HG02571 (cell line): Measurements from ENCODE around the gene TM7SF3.
"Not testable (repeated sequence)": the region's sequence is repeated elsewhere in the genome, so short reads cannot be mapped to it uniquely, and the experiment has no call there.

Experiments used
- ATAC-seq: cut with Tn5 transposase; IDR thresholded peaks from one replicate; pipeline ENCODE4 v1.9.1; 2021; ENCODE audit warnings: mild to moderate bottlenecking, moderate library complexity; ENCODE audit not compliant: unreplicated experiment

The TM7SF3 gene, protein sequence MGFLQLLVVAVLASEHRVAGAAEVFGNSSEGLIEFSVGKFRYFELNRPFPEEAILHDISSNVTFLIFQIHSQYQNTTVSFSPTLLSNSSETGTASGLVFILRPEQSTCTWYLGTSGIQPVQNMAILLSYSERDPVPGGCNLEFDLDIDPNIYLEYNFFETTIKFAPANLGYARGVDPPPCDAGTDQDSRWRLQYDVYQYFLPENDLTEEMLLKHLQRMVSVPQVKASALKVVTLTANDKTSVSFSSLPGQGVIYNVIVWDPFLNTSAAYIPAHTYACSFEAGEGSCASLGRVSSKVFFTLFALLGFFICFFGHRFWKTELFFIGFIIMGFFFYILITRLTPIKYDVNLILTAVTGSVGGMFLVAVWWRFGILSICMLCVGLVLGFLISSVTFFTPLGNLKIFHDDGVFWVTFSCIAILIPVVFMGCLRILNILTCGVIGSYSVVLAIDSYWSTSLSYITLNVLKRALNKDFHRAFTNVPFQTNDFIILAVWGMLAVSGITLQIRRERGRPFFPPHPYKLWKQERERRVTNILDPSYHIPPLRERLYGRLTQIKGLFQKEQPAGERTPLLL

DNA sequence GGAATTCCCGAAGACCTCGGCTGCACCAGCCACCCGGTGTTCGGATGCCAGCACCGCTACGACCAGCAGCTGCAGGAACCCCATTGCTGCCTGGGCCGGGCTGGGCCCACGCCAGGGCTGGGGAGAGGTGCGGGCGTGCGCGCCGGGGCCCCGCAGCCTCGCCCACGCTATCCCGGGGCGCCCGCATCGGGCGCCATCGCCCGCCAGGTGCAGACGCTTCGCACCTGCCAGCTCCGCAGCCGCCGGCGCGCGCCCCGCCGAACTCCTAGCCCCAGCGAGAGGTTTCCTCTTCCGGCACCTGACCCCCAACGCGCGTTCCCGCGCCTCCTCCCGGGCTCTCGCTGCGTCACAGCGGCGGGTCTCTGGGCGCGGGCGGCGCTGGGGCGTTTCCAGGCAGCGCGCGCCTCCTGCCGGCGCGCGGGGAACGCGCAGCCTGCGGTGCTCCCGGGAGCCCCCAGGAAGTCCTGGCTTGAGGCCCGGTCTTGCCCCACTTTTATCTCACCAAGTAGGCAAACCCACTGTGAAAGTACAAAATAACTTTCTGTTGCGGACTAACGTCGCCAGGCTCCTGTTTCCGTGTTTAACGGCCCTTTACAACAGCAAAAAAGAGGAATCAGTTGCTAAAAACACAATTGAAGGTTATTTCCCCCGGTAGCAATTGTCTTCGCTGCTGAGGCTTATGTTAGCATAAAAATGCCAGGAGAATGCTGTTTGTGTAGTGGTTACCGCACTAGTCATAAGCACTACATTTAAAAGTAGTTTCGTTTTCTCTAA, at the start of gene TM7SF3:
Gene TM7SF3 (minus strand): TSS at position 300 of the 774 bp plus-strand sequence. CDS start 216 bp downstream, at position 84.
- peak; percentile 76 for ATAC-seq

DNA sequence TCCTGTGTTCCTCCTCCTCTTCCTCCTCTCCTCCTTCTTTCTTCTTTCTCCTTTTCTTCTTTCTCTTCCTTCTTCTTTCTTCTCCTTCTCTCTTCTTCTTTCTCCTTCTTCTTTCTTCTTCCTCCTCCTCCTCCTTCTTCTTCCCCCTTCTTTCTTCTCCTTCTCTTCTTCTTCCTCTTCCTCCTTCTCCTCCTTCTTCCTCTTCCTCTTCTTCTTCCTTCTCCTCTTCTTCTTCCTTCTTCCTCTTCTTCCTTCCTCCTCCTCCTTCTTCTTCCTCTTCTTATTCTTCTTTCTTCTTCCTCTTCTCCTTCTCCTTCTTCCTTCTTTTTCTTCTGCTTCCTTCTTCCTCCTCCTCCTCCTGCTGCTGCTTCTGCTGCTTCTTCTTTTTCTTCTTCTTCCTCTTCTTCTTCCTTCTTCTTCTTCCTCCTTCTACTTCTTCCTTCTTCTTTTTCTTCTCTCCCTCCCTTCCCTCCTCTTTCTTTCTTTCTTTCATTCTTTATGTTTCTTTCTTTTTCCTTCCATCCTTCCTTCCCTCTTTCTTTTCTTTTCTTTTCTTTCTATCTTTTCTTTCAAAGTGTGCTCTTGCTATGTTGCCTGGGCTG, 49.2 kb upstream of the TM7SF3 start:
- ATAC-seq, result no peak

DNA sequence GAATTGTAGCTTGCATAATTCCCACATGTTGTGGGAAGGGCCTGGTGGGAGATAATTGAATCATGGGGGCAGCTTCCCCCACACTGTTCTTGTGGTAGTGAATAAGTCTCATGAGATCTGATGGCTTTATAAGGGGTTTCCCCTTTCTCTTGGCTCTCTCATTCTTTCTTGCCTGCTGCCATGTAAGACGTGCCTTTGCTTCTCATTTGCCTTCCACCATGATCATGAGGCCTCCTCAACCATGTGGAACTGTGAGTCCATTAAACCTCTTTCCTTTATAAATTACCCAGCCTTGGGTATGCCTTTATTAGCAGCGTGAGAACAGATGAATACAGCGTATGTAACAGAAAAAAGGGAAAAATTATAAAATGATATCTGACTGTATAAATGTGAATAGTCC, 47.1 kb upstream of the TM7SF3 start:
- no peak for ATAC-seq

DNA sequence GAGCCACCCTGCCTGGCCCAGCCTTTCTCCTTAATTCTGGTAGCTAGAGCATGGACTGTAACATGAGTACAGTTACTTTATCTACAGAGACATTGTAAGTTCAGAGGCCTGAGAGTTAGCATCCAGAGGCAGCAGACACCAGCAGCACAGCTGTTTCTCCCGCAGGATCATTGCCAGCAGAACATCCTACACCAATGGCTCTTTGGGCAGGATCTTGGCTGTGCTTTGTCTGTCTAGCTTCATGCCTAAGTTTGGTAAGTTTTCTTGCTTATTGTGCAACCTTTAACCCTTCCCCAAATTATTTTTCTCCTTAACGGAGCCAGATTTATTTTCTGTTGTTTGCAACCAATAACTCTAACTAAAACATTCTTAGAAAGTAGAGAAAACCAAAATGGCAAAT, 46.6 kb upstream of the TM7SF3 start:
- no peak for ATAC-seq

DNA sequence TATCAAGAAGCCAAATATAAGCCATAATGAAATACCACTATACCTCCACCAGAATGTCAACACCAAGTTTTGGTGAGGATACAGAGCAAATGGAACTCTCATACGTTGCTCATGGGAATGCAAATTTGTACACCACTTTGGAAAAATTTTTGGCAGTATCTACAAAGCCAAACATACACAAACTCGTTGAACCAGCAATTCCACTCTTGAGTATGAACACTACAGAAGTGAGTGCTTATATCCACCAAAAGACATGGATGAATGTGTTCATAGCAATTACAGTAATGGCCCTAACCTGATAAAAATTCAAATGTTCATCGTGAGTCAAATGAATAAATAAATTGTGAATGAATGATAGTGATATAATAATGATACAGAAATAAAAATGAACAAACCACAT, 43.4 kb upstream of the TM7SF3 start:
- ATAC-seq, result no peak

DNA sequence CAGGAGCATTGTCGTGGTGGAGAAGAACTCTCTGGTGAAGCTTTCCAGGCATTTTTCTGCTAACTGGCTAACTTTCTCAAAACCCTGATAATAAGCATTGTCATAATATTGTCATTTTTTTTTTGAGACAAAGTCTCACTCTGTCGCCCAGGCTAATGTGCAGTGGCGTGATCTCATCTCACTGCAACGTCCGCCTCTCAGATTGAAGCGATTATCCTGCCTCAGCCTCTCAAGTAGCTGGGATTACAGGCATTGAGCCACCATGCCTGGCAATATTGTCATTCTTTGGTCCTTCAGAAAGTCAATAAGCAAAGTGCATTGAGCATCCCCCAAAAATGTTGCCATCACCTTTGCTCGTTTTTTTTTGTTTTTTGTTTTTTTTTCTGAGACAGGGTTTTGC, 41.8 kb upstream of the TM7SF3 start:
- ATAC-seq, result no peak

DNA sequence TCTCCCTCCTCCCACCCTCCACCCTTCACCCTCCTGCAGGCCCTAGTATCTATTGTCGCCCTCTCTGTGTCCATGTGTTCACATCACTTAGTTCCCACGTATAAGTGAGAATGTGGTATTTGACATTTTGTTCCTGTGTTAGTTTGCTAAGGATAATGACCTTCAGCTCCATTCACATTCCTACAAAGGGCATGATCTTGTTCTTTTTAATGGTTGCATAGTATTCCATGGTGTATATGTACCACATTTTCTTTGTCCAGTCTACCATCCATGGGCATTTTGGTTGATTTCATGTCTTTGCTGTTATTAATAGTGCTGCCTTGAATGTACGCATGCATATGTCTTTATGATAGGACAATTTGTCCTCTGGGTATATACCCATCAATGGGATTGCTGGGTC, 38.6 kb upstream of the TM7SF3 start:
- ATAC-seq, result no peak

DNA sequence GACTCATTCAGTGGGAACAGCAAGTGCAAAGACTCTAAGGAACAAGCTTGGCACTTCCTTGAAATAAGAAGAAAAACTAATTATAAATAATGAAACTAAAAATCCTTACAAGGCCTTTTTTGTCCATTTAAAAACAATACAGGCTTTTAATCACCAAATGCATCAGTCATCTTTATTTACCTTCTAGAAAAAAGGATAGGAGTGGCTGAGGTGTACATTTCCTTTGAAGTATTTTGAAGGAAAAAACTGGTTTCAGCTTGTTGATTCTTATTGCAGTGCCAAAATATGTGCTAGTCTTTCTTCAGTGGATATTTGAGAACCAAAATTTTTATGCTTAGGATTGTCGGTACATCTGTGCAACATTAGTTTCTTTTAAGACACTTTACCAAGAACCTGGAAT, 38.0 kb upstream of the TM7SF3 start:
- ATAC-seq, result no peak

DNA sequence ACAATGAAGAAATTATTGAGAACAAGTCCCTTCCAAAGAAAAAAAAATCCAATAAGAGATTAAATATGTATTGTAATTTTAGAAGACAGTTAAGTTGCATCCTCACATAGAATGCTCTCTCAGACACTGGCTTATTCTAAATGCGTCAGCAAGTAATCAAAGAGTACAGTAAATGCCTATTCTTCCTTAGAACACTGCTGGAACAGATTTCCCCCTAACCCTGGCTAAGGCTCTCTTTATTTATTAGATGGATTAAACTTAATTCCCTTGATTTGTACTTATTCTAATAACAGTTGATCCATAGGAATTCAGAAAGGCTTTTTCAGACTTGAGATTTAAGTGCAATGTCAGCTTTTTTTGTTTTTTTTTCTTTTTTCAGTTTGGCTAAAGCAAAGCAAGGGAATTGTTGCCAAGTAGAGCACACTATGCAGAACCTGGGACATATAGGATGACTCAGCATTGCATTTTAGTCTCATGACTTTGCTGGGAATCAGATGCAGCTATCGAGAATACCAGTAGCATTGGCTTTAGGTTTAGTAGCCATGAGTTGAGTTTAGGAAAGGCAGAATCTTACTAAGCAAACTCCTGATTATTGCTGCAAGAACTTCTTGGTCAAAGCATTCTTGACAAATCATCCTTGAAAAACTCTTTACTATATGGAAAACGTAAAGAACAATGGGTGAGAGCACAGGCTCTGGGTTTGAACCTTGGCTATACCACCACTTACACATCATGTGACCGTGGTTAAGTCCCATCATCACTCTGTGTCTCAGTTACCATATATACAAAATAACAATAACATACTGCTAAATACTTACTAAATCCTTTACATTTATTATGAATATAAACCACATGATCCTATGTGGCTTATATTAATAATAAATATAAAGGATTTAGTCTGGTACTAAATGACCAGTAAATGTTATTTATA, 34.9 kb upstream of the TM7SF3 start:
- ATAC-seq, result no peak

DNA sequence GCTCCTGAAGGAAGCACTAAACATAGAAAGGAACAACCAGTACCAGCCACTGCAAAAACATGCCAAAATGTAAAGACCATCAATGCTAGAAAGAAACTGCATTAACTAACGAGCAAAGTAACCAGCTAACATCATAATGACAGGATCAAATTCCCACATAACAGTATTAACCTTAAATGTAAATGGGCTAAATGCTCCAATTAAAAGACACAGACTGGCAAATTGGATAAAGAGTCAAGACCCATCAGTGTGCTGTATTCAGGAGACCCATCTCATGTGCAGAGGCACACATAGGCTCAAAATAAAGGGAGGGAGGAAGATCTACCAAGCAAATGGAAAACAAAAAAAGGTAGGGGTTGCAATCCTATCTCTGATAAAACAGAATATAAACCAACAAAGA, 27.8 kb upstream of the TM7SF3 start:
- ATAC-seq, result not testable (repeated sequence)

DNA sequence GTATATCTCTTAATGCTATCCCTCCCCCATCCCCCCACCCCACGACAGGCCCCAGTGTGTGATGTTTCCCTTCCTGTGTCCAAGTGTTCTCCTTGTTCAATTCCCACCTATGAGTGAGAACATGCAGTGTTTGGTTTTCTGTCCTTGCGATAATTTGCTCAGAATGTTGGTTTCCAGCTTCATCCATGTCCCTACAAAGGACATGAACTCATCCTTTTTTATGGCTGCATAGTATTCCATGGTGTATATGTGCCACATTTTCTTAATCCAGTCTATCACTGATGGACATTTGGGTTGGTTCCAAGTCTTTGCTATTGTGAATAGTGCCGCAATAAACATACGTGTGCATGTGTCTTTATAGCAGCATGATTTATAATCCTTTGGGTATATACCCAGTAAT, 26.5 kb upstream of the TM7SF3 start:
- ATAC-seq, result not testable (repeated sequence)

DNA sequence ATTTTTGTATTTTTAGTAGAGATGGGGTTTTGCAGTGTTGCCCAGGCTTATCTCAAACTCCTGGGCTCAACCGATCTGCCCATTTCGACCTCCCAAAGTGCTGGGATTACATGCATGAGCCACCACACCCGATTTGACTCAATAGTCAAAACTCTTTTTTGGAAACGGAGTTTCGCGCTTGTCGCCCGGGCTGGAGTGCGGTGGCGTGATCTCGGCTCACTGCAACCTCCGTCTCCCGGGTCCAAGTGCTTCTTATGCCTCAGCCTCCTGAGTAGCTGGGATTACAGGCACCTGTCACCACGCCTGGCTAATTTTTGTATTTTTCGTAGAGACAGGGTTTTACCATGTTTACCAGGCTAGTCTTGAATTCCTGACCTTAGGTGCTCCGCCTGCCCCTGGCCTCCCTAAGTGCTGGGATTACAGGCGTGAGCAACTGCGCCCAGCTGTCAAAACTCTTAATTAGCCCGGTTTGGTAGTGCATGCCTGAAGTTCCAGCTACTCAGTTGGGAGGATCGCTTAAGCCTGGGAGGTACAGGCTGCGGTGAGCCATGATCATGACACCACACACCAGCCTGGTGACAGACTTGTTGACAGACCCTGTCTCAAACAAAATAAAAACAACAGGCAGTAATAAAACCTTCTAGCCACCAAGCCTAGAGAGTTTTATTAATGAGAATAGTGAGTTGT, 20.6 kb upstream of the TM7SF3 start:
- no peak for ATAC-seq

DNA sequence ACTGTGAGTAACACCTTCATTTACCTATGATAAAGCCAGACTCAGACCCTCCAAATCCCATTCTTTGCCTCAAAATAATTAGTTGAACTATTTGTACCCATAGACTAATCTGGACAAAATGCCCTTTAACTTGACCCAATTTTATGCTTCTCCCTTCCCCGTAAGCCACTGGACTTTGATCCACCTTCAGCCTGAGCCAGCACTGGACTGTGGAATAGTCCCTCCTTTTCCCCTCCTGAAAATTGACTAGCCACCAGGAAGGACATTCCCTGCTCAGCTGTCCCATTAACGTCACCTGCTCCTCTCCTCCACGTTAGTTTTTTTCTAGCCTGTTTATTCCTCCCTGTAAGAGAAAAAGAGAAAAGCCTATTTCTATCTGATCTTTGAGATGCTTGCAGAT, 18.5 kb upstream of the TM7SF3 start:
- ATAC-seq, result no peak

DNA sequence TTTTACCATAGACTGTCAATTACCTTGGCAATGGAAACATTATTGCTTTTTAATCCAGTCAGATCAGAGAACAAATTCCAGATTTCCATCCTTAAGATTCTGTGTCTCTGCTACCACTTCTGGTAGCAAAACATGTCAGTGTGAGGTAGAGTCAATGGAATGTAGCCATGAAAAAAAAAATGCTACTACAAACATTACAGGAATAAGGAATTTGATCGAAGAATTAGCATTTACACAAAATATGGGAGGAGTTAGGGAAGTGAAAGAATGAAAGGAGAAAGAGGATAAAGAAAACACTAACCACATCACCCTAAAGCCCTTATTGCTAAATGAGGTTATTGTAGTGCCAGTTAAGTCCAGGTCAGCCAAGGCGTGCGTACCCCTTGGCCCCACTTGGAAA, 17.3 kb upstream of the TM7SF3 start:
- ATAC-seq, result no peak

DNA sequence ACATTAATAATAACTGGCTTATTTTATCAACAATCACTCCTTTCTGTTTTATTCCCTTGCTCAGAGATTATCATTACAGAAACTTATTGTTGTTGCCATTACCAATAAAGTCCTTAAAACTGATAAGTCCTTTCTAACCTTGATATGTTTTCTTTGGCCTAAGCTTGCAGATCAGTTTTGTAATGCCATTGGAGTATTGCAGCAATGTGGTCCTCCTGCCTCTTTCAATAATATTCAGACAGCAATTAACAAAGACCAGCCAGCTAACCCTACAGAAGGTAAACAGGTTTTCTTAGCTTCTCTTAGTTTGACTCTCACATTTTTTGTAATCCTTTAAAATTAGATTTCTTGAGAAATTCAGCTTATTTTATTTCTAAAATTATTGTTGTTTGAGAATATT, 12.1 kb upstream of the TM7SF3 start:
- no peak for ATAC-seq

DNA sequence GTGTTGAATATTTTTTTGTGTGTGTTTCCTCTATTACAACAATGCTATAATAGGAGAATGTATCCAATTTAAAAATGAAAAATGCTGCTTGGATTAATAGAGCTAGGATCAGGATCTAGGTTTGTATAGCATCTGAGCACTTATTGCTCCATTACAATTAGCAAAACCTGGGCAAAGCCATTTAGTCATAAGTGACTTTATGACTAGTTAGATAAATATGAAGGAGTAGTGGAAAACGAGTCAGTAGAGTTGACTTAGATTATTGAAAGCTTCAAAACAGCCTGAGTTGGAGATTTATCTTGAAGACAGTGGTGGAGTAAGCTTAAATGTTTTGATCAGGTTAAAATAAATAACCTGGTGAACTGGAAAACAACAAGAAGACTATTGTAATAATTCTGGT, 10.9 kb upstream of the TM7SF3 start:
- no peak for ATAC-seq

DNA sequence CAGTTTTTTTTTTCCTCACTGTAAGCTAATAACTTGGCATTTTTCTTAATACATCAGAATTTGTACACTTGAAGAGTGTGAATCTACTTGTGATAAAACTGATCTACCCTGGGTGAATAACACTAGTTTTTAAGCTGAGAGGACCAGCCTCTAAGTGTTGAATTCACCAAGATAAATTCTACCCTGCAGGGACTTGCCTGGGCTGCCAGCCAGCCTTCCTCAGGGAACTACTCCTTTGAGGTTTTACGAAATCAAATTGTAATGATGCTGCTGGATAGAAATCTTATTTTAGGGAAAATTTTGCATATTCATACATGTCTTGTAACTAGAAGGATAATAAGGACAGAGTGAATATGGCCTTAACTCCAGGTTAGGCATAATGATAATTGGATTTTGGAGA, 10.1 kb upstream of the TM7SF3 start:
- no peak for ATAC-seq

DNA sequence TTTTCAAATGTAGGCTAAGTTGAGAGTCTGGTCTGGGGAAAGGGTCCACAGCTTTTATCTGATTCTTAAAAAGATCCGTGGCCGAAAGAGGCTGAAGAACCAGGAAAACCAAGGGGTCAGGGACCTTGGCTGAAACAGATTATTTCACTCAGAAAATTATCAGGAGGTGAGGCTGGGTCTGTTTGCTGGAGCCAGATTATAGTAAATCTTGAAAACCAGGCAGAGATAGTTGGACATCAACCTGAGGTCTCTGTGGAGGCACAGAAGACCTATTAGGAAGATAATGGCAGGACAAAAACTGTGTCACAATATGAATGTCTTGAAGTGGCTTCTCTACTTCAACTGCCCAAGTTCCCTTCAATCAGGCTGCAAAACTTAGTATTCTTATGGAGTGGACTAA, 6.6 kb upstream of the TM7SF3 start:
- ATAC-seq, result no peak

DNA sequence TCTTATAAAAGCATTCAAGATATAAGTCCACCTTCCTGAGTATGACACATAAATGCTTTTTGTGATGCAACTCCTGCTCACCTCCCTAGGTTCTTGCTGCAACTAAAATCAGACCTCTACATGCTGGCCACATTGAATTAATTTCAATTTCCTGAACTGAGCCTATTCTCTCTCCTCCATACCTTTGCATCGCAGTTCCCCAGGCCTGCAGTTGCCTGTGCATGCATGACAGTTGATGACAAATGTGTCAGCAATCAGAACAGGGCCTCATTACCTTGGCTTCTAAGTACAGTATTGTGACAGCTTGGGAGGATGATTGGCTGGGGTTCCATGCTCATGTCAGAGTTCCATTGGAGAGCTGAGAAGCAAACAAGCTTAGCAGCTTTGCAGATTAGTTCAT, 3.9 kb upstream of the TM7SF3 start:
- no peak for ATAC-seq
